ENCODE data around the gene HRCT1.

HRCT1 gene

GRCh38 chr9:35944173-35944572 lies 38.2 kb downstream of the HRCT1 start:
- no peak for DNase-seq (ENCODE audit: low read depth)

GRCh38 chr9:35944841-35945240 lies 38.8 kb downstream of the HRCT1 start:
- DNase-seq (ENCODE audit: low read depth): no peak

GRCh38 chr9:35945341-35946018 lies 39.5 kb downstream of the HRCT1 start:
- DNase-seq (ENCODE audit: low read depth): peak; percentile 50

- DNase-seq (ENCODE audit: low read depth): no peak
Observed at GRCh38 chr9:35948451-35948850, 42.4 kb downstream of the HRCT1 start.

GRCh38 chr9:35948901-35949318 lies 42.9 kb downstream of the HRCT1 start:
- no peak for DNase-seq (ENCODE audit: low read depth)

- DNase-seq (ENCODE audit: low read depth): no peak
Observed at GRCh38 chr9:35951736-35952135, 45.7 kb downstream of the HRCT1 start.

- DNase-seq (ENCODE audit: low read depth): no peak
Observed at GRCh38 chr9:35952526-35953191, 46.7 kb downstream of the HRCT1 start.

GRCh38 chr9:35954942-35955546 lies 49.0 kb downstream of the HRCT1 start:
- DNase-seq (ENCODE audit: low read depth): peak; percentile 38

GRCh38 chr9:35956651-35957050 lies 50.6 kb downstream of the HRCT1 start:
- DNase-seq (ENCODE audit: low read depth): no peak
